Loucy (cell line): ENCODE results near the gene CTIF.
A peak's percentile ranks its signal among the peaks of the same experiment; 100 is the strongest.

ENCODE experiments used
- H2AFZ ChIP-seq: fragments of 200-600 bp; sonication (generic); 2 replicates; pipeline ENCODE4 v1.6.0; 2016; ENCODE audit warnings: antibody characterized with exemption, mild to moderate bottlenecking, low read length, moderate library complexity
- H3F3A ChIP-seq: fragments of 200-600 bp; 2 replicates; pipeline ENCODE4 v1.6.0; 2016; ENCODE audit warnings: antibody characterized with exemption, low read depth, mild to moderate bottlenecking
- H3K27me3 ChIP-seq: fragments of 200-600 bp; sonication (generic); 2 replicates; pipeline ENCODE4 v1.6.1; 2014; ENCODE audit warnings: low read length, mild to moderate bottlenecking; ENCODE audit not compliant: insufficient read depth, poor library complexity, severe bottlenecking
- H3K36me3 ChIP-seq: fragments of 200-600 bp; sonication (generic); 2 replicates; pipeline ENCODE4 v1.6.1; 2016; ENCODE audit warnings: low read length; ENCODE audit not compliant: insufficient read depth
- H3K4me1 ChIP-seq: fragments of 200-600 bp; sonication (generic); 2 replicates; pipeline ENCODE4 v1.5.1; 2014; ENCODE audit warnings: low read length, mild to moderate bottlenecking; ENCODE audit not compliant: insufficient read depth, poor library complexity, severe bottlenecking
- H3K4me2 ChIP-seq: fragments of 200-600 bp; sonication (generic); 2 replicates; pipeline ENCODE4 v1.6.0; 2014; ENCODE audit warnings: antibody characterized with exemption, low read length, low read depth, mild to moderate bottlenecking; ENCODE audit not compliant: poor library complexity, severe bottlenecking
- H3K4me3 ChIP-seq: fragments of 200-600 bp; sonication (generic); 2 replicates; pipeline ENCODE4 v1.5.1; 2014; ENCODE audit warnings: low read length, mild to moderate bottlenecking, mixed read lengths; ENCODE audit not compliant: poor library complexity, severe bottlenecking
- H3K79me2 ChIP-seq: fragments of 200-600 bp; sonication (generic); 2 replicates; pipeline ENCODE4 v1.6.1; 2014; ENCODE audit warnings: low read length; ENCODE audit not compliant: insufficient read depth
- H3K9ac ChIP-seq: fragments of 200-600 bp; sonication (generic); 2 replicates; pipeline ENCODE4 v1.6.0; 2014; ENCODE audit warnings: mild to moderate bottlenecking, low read depth, low read length, moderate library complexity; ENCODE audit not compliant: poor library complexity, severe bottlenecking
- H3K9me2 ChIP-seq: fragments of 200-600 bp; sonication (generic); replicated peaks from 2 replicates; pipeline ENCODE4 v1.6.1; 2016; ENCODE audit warnings: low read depth, low read length, mixed read lengths
- H3K9me3 ChIP-seq: fragments of 200-600 bp; sonication (generic); 2 replicates; pipeline ENCODE4 v1.6.1; 2014; ENCODE audit warnings: mild to moderate bottlenecking, antibody characterized with exemption, low read length, low read depth; ENCODE audit not compliant: insufficient read depth
- H4K20me1 ChIP-seq: fragments of 200-600 bp; sonication (generic); 2 replicates; pipeline ENCODE4 v1.6.0; 2014; ENCODE audit warnings: antibody characterized with exemption, low read length, mild to moderate bottlenecking; ENCODE audit not compliant: insufficient read depth, poor library complexity, severe bottlenecking
- EZH2phosphoT487 ChIP-seq: fragments of 200-600 bp; IDR thresholded peaks from 2 replicates; pipeline ENCODE4 v1.6.1; 2018; ENCODE audit warnings: antibody characterized with exemption, mild to moderate bottlenecking, moderate library complexity, borderline replicate concordance
- TF ChIP-seq, protein P1 (sequence below): fragments of 200-600 bp; sonication (generic); conservative IDR thresholded peaks from 2 replicates; pipeline ENCODE4 v1.5.1; 2014; ENCODE audit warnings: mild to moderate bottlenecking, antibody characterized with exemption, low read length

The CTIF gene

DNA sequence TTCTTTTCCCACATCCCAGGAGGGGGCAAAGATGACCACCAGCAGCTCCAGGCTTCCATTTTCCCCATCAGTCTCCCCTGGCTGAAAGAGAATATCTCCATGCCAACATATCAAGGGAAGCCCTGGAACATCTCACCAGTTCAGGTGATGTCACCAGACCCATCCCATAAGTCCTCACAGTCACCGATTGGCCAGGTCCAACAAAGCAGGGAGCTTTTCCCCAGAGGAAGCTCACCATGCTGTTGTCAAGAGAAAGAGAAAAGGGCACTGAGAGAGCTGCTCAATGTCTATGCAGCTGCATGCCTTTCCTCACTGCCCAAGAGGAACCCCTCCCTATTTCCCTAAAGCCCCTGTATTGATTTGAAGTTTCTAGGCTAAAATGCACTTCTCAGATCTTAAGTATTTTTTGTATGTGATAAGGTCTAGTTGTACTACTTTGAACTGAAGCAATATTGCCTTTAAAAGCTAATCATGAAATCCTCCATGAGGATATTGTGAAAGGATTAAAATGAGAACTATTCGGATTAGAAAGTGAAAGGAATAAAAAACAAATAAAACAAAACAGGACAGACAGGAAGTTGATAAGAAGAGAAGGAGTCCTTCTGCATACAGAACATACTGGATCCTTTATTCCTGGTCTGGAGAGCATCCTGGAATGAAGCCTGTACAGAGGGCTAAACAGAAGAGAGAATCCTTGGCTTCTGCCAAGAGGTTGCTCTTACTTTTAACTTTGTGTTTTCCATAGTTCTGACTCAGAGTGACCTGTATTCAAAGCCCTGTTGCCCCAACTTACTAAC, 45.2 kb upstream of the CTIF start:
- H4K20me1 ChIP-seq = no peaks in the 10 kb centered on the region

DNA sequence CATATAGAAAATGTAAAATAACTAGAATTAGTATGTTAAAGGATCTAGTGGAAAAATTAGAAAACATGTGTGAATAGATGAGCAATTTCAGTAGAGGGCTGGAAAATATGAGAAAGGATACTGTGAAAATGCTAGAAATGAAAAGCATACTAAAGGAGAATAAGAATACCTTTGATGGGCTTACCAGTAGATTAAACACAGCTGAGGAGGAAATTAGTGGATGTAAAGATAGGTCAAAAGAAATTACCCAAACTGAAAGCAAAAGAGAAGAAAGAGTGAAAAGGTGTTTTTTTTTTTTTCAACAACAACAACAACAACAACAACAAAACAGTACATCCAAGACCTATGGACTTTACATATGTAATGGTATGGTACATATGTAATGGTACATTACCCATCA, 41.0 kb upstream of the CTIF start:
- Histone ChIP-seq H3F3A (no peaks in the 10 kb centered on the region), H4K20me1 (no peaks in the 10 kb centered on the region), H3K4me1 (no peaks in the 10 kb centered on the region), H3K27me3 (no peaks in the 10 kb centered on the region), H3K4me2 (no peak overlapping the region), H3K9me3 (peaks cover 7% of the 10 kb centered on the region; the same call in 1 of the 2 replicates), H3K9me2 (no peaks in the 10 kb centered on the region), H3K4me3 (no peak overlapping the region), H3K79me2 (no peaks in the 10 kb centered on the region), H2AFZ (no peak overlapping the region), H3K9ac (no peak overlapping the region), H3K36me3 (no peaks in the 10 kb centered on the region)
- no peak for TF ChIP-seq EZH2phosphoT487
- TF ChIP-seq, protein P1, sequence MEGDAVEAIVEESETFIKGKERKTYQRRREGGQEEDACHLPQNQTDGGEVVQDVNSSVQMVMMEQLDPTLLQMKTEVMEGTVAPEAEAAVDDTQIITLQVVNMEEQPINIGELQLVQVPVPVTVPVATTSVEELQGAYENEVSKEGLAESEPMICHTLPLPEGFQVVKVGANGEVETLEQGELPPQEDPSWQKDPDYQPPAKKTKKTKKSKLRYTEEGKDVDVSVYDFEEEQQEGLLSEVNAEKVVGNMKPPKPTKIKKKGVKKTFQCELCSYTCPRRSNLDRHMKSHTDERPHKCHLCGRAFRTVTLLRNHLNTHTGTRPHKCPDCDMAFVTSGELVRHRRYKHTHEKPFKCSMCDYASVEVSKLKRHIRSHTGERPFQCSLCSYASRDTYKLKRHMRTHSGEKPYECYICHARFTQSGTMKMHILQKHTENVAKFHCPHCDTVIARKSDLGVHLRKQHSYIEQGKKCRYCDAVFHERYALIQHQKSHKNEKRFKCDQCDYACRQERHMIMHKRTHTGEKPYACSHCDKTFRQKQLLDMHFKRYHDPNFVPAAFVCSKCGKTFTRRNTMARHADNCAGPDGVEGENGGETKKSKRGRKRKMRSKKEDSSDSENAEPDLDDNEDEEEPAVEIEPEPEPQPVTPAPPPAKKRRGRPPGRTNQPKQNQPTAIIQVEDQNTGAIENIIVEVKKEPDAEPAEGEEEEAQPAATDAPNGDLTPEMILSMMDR = no peak

More for the DNA sequence above, 45.2 kb upstream of the CTIF start:
- H3K4me2 ChIP-seq = peak overlapping the region; percentile 13
- H3K9me3 ChIP-seq = peaks cover 7% of the 10 kb centered on the region; the same call in 1 of the 2 replicates
- no peaks in the 10 kb centered on the region for H3F3A ChIP-seq
- H3K9me2 ChIP-seq = no peaks in the 10 kb centered on the region
- H3K27me3 ChIP-seq = no peaks in the 10 kb centered on the region
- no peaks in the 10 kb centered on the region for H3K4me1 ChIP-seq
- no peaks in the 10 kb centered on the region for H3K79me2 ChIP-seq
- H2AFZ ChIP-seq = peak overlapping the region; percentile 45; the same call in 1 of the 2 replicates
- no peaks in the 10 kb centered on the region for H3K36me3 ChIP-seq
- no peak overlapping the region for H3K9ac ChIP-seq
- no peak overlapping the region for H3K4me3 ChIP-seq
- TF ChIP-seq, protein P1 = no peak
- no peak for TF ChIP-seq EZH2phosphoT487

DNA sequence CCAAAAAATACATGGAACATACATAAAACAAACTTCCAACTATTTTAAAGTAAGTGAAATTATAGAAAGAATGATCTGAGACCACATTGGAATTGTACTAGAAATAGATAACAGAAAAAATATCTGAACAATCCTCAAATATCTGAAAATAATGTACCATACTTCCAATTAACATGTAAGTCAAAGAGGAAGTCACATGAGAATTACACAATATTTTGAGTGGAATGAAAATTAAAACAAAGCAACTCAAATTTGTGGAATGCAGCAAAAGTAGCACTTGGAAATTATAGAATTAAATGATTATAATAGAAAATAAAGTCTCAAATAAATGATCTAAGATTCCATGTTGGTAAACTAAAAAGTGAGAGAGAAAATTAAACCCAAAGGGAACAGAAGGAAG, 38.3 kb upstream of the CTIF start:
- H3K9me3 ChIP-seq = peaks cover 7% of the 10 kb centered on the region; the same call in 1 of the 2 replicates
- H3K4me1 ChIP-seq = no peaks in the 10 kb centered on the region
- no peak for TF ChIP-seq EZH2phosphoT487
- TF ChIP-seq, protein P1 = no peak
- H3F3A ChIP-seq = no peaks in the 10 kb centered on the region
- H2AFZ ChIP-seq = no peak overlapping the region
- no peaks in the 10 kb centered on the region for H3K27me3 ChIP-seq
- no peaks in the 10 kb centered on the region for H3K36me3 ChIP-seq
- no peaks in the 10 kb centered on the region for H3K79me2 ChIP-seq
- no peak overlapping the region for H3K9ac ChIP-seq
- H4K20me1 ChIP-seq = no peaks in the 10 kb centered on the region
- H3K4me2 ChIP-seq = no peak overlapping the region
- H3K4me3 ChIP-seq = no peak overlapping the region
- H3K9me2 ChIP-seq = no peaks in the 10 kb centered on the region
